ENCODE measurements around the gene ALAD.

The ALAD gene

DNA sequence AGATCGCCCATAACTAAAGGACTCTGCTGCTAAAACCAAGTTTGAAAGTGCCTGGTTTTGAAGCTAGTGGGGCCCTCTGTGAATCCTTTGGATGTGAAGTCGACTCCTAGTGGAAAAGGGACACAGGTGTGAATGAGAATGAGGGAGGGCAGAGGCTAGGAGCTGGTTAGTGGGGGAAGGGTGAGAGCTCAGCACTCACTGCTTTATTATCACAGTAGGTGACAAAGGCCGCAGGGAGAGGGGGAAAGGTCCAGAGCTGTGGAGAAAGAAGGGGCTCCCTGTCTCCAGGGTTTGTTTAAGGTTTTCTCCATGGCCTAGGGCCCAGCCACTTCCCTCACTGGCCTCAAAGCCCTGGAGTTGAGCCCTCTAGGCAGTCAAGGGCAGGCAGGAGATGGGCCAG, 27.8 kb downstream of the ALAD start:
- Histone ChIP-seq H3K14ac (ENCODE audit: low read length) (no peak overlapping the region), H4K12ac (ENCODE audit: low read depth, low read length) (no peak overlapping the region), H3K27me3 (ENCODE audit: insufficient read depth, low read length) (no peaks in the 10 kb centered on the region), H2AFZ (ENCODE audit: insufficient read depth, low read length, poor library complexity) (no peak overlapping the region), H2BK5ac (ENCODE audit: low read depth, low read length, poor library complexity) (no peak overlapping the region), H2BK12ac (ENCODE audit: low read length) (no peak overlapping the region), H4K8ac (ENCODE audit: low read depth, low read length) (no peak overlapping the region), H3K27ac (ENCODE audit: low read depth, low read length) (no peak overlapping the region), H2AK5ac (ENCODE audit: low read length) (no peak overlapping the region), H3K4me3 (ENCODE audit: low read depth, low read length) (no peak overlapping the region), H3K4me1 (ENCODE audit: control insufficient read depth in 1 of 2, insufficient read depth in 2 of 2, low read length in 2 of 2) (peaks cover 10 to 13% of the 10 kb centered on the region in 2 experiments), H3K79me1 (ENCODE audit: low read length) (peaks cover 7% of the 10 kb centered on the region), H3K79me2 (ENCODE audit: control insufficient read depth, insufficient read depth, low read length, poor library complexity) (peaks cover 8% of the 10 kb centered on the region), H3K23ac (ENCODE audit: low read length) (no peak overlapping the region), H4K91ac (ENCODE audit: low read depth, low read length) (no peak overlapping the region), H3K4ac (ENCODE audit: low read depth, low read length) (no peak overlapping the region), H3K4me2 (ENCODE audit: low read length) (no peak overlapping the region), H3K9ac (ENCODE audit: low read length) (no peak overlapping the region), H3K36me3 (ENCODE audit: control insufficient read depth in 1 of 2, insufficient read depth in 2 of 2, low read length in 2 of 2) (peaks cover 17 to 26% of the 10 kb centered on the region in 2 experiments), H3K9me3 (ENCODE audit: insufficient read depth, low read depth, low read length) (no peaks in the 10 kb centered on the region), H2BK120ac (ENCODE audit: insufficient read depth, low read length, poor library complexity) (no peak overlapping the region), H3K18ac (ENCODE audit: low read length) (no peak overlapping the region)
- WGBS (ENCODE audit: extremely low coverage, insufficient coverage, insufficient read length): no CpG with 5 or more reads among the region's 3 CpGs
- DNase-seq: no peak

DNA sequence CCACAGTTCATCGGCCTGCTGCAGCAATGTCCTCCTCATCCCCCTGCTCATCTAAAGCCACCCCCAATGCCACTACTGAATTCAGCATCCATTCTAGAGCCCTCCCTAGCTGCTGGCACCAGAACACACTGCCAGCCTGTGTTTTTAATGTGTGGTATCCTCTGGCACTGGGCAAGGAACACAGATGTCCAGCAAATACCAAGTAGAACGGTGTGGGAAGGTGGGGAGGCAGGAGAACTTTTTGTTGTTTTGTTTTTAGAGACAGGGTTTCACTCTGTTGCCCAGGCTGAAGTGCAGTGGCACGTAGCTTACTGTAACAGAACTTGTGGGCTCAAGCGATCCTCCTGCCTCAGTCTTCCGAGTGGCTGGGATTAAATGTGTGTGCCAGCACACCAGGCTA, 29.0 kb downstream of the ALAD start:
- H3K4me2 ChIP-seq (ENCODE audit: low read length): no peak overlapping the region
- H3K4me3 ChIP-seq (ENCODE audit: low read depth, low read length): no peak overlapping the region
- H3K79me1 ChIP-seq (ENCODE audit: low read length): peaks cover 5% of the 10 kb centered on the region
- H2BK120ac ChIP-seq (ENCODE audit: insufficient read depth, low read length, poor library complexity): no peak overlapping the region
- H3K18ac ChIP-seq (ENCODE audit: low read length): no peak overlapping the region
- no peak overlapping the region for H2AK5ac ChIP-seq (ENCODE audit: low read length)
- H4K8ac ChIP-seq (ENCODE audit: low read depth, low read length): no peak overlapping the region
- H4K91ac ChIP-seq (ENCODE audit: low read depth, low read length): no peak overlapping the region
- no peak overlapping the region for H4K12ac ChIP-seq (ENCODE audit: low read depth, low read length)
- H3K14ac ChIP-seq (ENCODE audit: low read length): no peak overlapping the region
- peaks cover 8% of the 10 kb centered on the region in 2 experiments for H3K4me1 ChIP-seq (ENCODE audit: control insufficient read depth in 1 of 2, insufficient read depth in 2 of 2, low read length in 2 of 2)
- H2BK12ac ChIP-seq (ENCODE audit: low read length): no peak overlapping the region
- H3K36me3 ChIP-seq (ENCODE audit: control insufficient read depth in 1 of 2, insufficient read depth in 2 of 2, low read length in 2 of 2): peaks cover 17 to 26% of the 10 kb centered on the region in 2 experiments
- WGBS (ENCODE audit: extremely low coverage, insufficient coverage, insufficient read length): no CpG with 5 or more reads among the region's 5 CpGs
- H3K23ac ChIP-seq (ENCODE audit: low read length): no peak overlapping the region
- H3K9me3 ChIP-seq (ENCODE audit: insufficient read depth, low read depth, low read length): no peaks in the 10 kb centered on the region
- H3K27ac ChIP-seq (ENCODE audit: low read depth, low read length): no peak overlapping the region
- DNase-seq: no peak
- H3K9ac ChIP-seq (ENCODE audit: low read length): no peak overlapping the region
- no peaks in the 10 kb centered on the region for H3K27me3 ChIP-seq (ENCODE audit: insufficient read depth, low read length)
- H2AFZ ChIP-seq (ENCODE audit: insufficient read depth, low read length, poor library complexity): no peak overlapping the region
- H3K4ac ChIP-seq (ENCODE audit: low read depth, low read length): no peak overlapping the region
- H2BK5ac ChIP-seq (ENCODE audit: low read depth, low read length, poor library complexity): no peak overlapping the region
- peaks cover 6% of the 10 kb centered on the region for H3K79me2 ChIP-seq (ENCODE audit: control insufficient read depth, insufficient read depth, low read length, poor library complexity)

DNA sequence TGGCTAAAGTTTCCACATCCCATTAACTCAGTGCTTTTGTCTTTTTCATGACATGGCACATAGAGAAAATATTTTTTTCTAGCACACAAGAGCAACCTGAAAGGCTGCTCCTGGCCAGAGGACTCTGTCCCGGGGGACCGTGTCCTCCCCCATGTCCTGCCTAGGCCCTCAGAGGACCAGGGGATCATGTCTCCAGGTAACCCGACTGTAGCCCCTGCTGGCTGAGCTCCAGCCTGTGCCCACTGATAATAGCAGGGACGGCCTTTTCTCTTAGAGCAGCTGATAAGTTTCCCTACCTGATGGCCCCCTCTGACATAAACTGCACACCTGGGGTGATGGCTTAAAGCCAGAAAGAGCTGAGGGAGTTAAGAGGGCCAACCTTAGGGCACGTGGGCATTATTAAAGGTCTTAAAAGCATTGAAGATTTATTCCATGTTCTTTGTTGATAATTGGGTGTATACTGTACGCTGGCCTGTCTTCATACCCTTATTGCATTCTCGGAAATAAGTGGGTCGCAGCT, 30.2 kb downstream of the ALAD start:
- Histone ChIP-seq H3K79me1 (ENCODE audit: low read length) (no peaks in the 10 kb centered on the region), H2BK5ac (ENCODE audit: low read depth, low read length, poor library complexity) (no peak overlapping the region), H3K14ac (ENCODE audit: low read length) (no peak overlapping the region), H3K4me3 (ENCODE audit: low read depth, low read length) (no peak overlapping the region), H4K91ac (ENCODE audit: low read depth, low read length) (no peak overlapping the region), H3K27me3 (ENCODE audit: insufficient read depth, low read length) (no peaks in the 10 kb centered on the region), H3K9me3 (ENCODE audit: insufficient read depth, low read depth, low read length) (no peaks in the 10 kb centered on the region), H3K4me1 (ENCODE audit: control insufficient read depth in 1 of 2, insufficient read depth in 2 of 2, low read length in 2 of 2) (peaks cover 8% of the 10 kb centered on the region in 2 experiments), H2AFZ (ENCODE audit: insufficient read depth, low read length, poor library complexity) (no peak overlapping the region), H3K79me2 (ENCODE audit: control insufficient read depth, insufficient read depth, low read length, poor library complexity) (peaks cover 1% of the 10 kb centered on the region), H4K8ac (ENCODE audit: low read depth, low read length) (no peak overlapping the region), H2BK12ac (ENCODE audit: low read length) (no peak overlapping the region), H3K23ac (ENCODE audit: low read length) (no peak overlapping the region), H3K9ac (ENCODE audit: low read length) (no peak overlapping the region), H3K36me3 (ENCODE audit: control insufficient read depth in 1 of 2, insufficient read depth in 2 of 2, low read length in 2 of 2) (peaks cover 17 to 26% of the 10 kb centered on the region in 2 experiments), H3K18ac (ENCODE audit: low read length) (no peak overlapping the region), H3K27ac (ENCODE audit: low read depth, low read length) (no peak overlapping the region), H4K12ac (ENCODE audit: low read depth, low read length) (no peak overlapping the region), H2AK5ac (ENCODE audit: low read length) (no peak overlapping the region), H2BK120ac (ENCODE audit: insufficient read depth, low read length, poor library complexity) (no peak overlapping the region), H3K4me2 (ENCODE audit: low read length) (no peak overlapping the region), H3K4ac (ENCODE audit: low read depth, low read length) (no peak overlapping the region)
- no CpG with 5 or more reads among the region's 8 CpGs for WGBS (ENCODE audit: extremely low coverage, insufficient coverage, insufficient read length)
- DNase-seq: no peak

DNA sequence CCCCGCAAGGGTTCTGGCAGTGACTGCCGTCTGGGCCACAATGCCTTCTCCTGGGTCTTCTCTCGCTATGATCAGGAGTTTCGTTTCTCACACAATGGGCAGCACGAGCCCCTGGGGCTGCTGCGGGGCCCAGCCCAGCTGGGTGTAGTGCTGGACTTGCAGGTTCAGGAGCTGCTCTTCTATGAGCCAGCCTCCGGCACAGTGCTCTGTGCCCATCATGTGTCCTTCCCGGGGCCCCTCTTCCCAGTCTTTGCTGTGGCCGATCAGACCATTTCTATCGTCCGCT, 31.3 kb downstream of the ALAD start:
- no peaks in the 10 kb centered on the region for H3K79me1 ChIP-seq (ENCODE audit: low read length)
- H3K14ac ChIP-seq (ENCODE audit: low read length): no peak overlapping the region
- H3K4me2 ChIP-seq (ENCODE audit: low read length): no peak overlapping the region
- H4K8ac ChIP-seq (ENCODE audit: low read depth, low read length): no peak overlapping the region
- no peaks in the 10 kb centered on the region for H3K9me3 ChIP-seq (ENCODE audit: insufficient read depth, low read depth, low read length)
- no peak overlapping the region for H4K12ac ChIP-seq (ENCODE audit: low read depth, low read length)
- H3K18ac ChIP-seq (ENCODE audit: low read length): no peak overlapping the region
- H3K27ac ChIP-seq (ENCODE audit: low read depth, low read length): no peak overlapping the region
- no peak overlapping the region for H2BK120ac ChIP-seq (ENCODE audit: insufficient read depth, low read length, poor library complexity)
- no peak overlapping the region for H3K4ac ChIP-seq (ENCODE audit: low read depth, low read length)
- H3K27me3 ChIP-seq (ENCODE audit: insufficient read depth, low read length): no peaks in the 10 kb centered on the region
- H4K91ac ChIP-seq (ENCODE audit: low read depth, low read length): no peak overlapping the region
- DNase-seq: no peak
- no peak overlapping the region for H2BK5ac ChIP-seq (ENCODE audit: low read depth, low read length, poor library complexity)
- no peak overlapping the region for H3K23ac ChIP-seq (ENCODE audit: low read length)
- H3K4me3 ChIP-seq (ENCODE audit: low read depth, low read length): no peak overlapping the region
- H3K79me2 ChIP-seq (ENCODE audit: control insufficient read depth, insufficient read depth, low read length, poor library complexity): no peaks in the 10 kb centered on the region
- peaks cover 0 to under 1% of the 10 kb centered on the region in 2 experiments for H3K4me1 ChIP-seq (ENCODE audit: control insufficient read depth in 1 of 2, insufficient read depth in 2 of 2, low read length in 2 of 2)
- H3K9ac ChIP-seq (ENCODE audit: low read length): no peak overlapping the region
- WGBS (ENCODE audit: extremely low coverage, insufficient coverage, insufficient read length): no CpG with 5 or more reads among the region's 11 CpGs
- no peak overlapping the region for H2AFZ ChIP-seq (ENCODE audit: insufficient read depth, low read length, poor library complexity)
- no peak overlapping the region for H2BK12ac ChIP-seq (ENCODE audit: low read length)
- H2AK5ac ChIP-seq (ENCODE audit: low read length): no peak overlapping the region
- peaks cover 12 to 21% of the 10 kb centered on the region in 2 experiments for H3K36me3 ChIP-seq (ENCODE audit: control insufficient read depth in 1 of 2, insufficient read depth in 2 of 2, low read length in 2 of 2)
